Upper lobe of left lung (tissue), 4 donors: ENCODE data around the gene OPCML.

ENCODE experiments used
- POLR2A ChIP-seq, 4 donors: fragments of 450-650 bp; IDR thresholded peaks; one replicate each; pipeline ENCODE4 v1.5.1; 2016 to 2017; ENCODE audit warnings: antibody characterized with exemption in 4 of 4, mild to moderate bottlenecking in 2 of 4
- TF ChIP-seq, protein P1 (sequence below), 6 experiments: fragments of 450-650 bp in 4 of 6; fragments of 200-600 bp in 2 of 6; sonication (generic) in 2 of 6; IDR thresholded peaks; one replicate each; pipeline ENCODE4 v1.5.1; 2016 to 2019; ENCODE audit warnings: antibody characterized with exemption in 6 of 6

DNA sequence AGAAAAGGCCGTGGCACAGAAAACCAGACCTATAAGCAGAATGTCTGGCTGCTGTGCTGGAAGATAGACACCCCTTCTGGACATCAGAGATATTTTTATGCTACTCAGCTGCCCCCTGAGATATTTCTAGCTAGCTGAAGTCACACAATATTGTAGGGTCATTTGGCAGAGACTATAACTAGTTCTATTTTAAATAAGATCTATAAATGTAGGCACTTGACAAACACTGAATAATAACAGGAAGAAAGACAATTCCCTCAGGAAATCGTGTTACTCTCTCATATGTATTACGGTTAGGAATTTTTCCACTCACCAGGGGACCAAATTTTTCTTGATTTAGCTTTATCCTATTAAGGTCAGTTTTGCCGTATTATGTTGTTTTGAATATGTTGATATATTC is 845.4 kb downstream of the OPCML start:
- no peak for TF ChIP-seq POLR2A (IDR thresholded peaks at IDR 0.05)
- TF ChIP-seq, protein P1, sequence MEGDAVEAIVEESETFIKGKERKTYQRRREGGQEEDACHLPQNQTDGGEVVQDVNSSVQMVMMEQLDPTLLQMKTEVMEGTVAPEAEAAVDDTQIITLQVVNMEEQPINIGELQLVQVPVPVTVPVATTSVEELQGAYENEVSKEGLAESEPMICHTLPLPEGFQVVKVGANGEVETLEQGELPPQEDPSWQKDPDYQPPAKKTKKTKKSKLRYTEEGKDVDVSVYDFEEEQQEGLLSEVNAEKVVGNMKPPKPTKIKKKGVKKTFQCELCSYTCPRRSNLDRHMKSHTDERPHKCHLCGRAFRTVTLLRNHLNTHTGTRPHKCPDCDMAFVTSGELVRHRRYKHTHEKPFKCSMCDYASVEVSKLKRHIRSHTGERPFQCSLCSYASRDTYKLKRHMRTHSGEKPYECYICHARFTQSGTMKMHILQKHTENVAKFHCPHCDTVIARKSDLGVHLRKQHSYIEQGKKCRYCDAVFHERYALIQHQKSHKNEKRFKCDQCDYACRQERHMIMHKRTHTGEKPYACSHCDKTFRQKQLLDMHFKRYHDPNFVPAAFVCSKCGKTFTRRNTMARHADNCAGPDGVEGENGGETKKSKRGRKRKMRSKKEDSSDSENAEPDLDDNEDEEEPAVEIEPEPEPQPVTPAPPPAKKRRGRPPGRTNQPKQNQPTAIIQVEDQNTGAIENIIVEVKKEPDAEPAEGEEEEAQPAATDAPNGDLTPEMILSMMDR (IDR thresholded peaks at IDR 0.05), result no peak
